Spleen (tissue), 11 donors: ENCODE data around the gene AAR2. TPM values are rescaled to one million over a fixed set of nuclear protein-coding genes. Genes with fewer than 3 reads are reported as not detected.

Experiments used
- DNase-seq: peaks from one replicate; pipeline ENCODE4 v3.0.0-alpha.2; 2020
- H3K27ac ChIP-seq, 8 donors: fragments of 200-600 bp; sonication (generic) in 7 of 8; 1 replicate in 4 of 8; 2 replicates in 4 of 8; pipeline versions ENCODE4 v1.5.0 to v1.8.0; 2016 to 2021; ENCODE audit warnings: inconsistent platforms in 4 of 8, mild to moderate bottlenecking in 4 of 8, moderate library complexity in 1 of 8
- H3K27me3 ChIP-seq, 7 donors: fragments of 200-600 bp; sonication (generic) in 6 of 7; replicated peaks in 1 of 7; 1 replicate in 4 of 7; 2 replicates in 3 of 7; pipeline versions ENCODE4 v1.5.0 to v1.8.0; 2016 to 2021; ENCODE audit warnings: inconsistent platforms in 3 of 7, mild to moderate bottlenecking in 1 of 7
- H3K36me3 ChIP-seq, 6 donors: fragments of 200-600 bp; sonication (generic) in 5 of 6; 1 replicate in 4 of 6; 2 replicates in 2 of 6; pipeline versions ENCODE4 v1.5.0 to v1.8.0; 2016 to 2021; ENCODE audit warnings: inconsistent platforms in 2 of 6
- H3K4me1 ChIP-seq, 6 donors: fragments of 200-600 bp; sonication (generic) in 5 of 6; 1 replicate in 3 of 6; 2 replicates in 3 of 6; pipeline versions ENCODE4 v1.5.0 to v1.8.0; 2016 to 2021; ENCODE audit warnings: inconsistent platforms in 3 of 6
- H3K4me3 ChIP-seq, 8 donors: fragments of 200-600 bp; sonication (generic) in 7 of 8; 1 replicate in 4 of 8; 2 replicates in 4 of 8; pipeline versions ENCODE4 v1.5.0 to v1.8.0; 2016 to 2021; ENCODE audit warnings: inconsistent platforms in 4 of 8, mild to moderate bottlenecking in 4 of 8, moderate library complexity in 2 of 8
- H3K9me3 ChIP-seq, 8 donors: fragments of 200-600 bp; sonication (generic) in 7 of 8; 1 replicate in 4 of 8; 2 replicates in 4 of 8; pipeline versions ENCODE4 v1.5.0 to v1.8.0; 2016 to 2021; ENCODE audit warnings: inconsistent platforms in 4 of 8
- POLR2A ChIP-seq, 3 donors: fragments of 450-650 bp; IDR thresholded peaks; one replicate each; pipeline ENCODE4 v1.5.1; 2017; ENCODE audit warnings: antibody characterized with exemption in 3 of 3, mild to moderate bottlenecking in 1 of 3
- POLR2AphosphoS5 ChIP-seq, 3 donors: sonication (generic); formaldehyde crosslinking; IDR thresholded peaks; one replicate each; pipeline ENCODE4 v1.5.1; 2017; ENCODE audit warnings: antibody characterized with exemption in 3 of 3
- WGBS, 5 donors: extraction: QIAGEN DNeasy Blood & Tissue Kit in 3 of 5; methylation state at CpG; one replicate each; pipeline versions ENCODE4 v1.1.5 to v1.1.7; 2013 to 2018; 5-methylcytosine and 5-hydroxymethylcytosine counted together
- intact Hi-C: fragments of 100-400 bp; cut with DNase I; formaldehyde crosslinking; loops from one replicate; pipeline ENCODE4 v1.15.0; 2023; ENCODE audit warnings: low total_unique reads
- polyA plus RNA-seq, 3 donors: library from polyadenylated mRNA; stranded (reverse); fragments of 200-250 nt; gene quantifications; one replicate each; pipeline ENCODE4 v1.2.1, GENCODE V29; 2013
- total RNA-seq, 7 donors: library from RNA; depleted of rRNA in 3 of 7; stranded (reverse); fragments of >200 nt in 3 of 7; fragmentation: NEBNext Ultra II Directional in 4 of 7; extraction: Animal tissue kit (Norgen Biotek cat#: 25700) in 4 of 7; gene quantifications; one replicate each; pipeline versions ENCODE4 v1.1.0 to v1.2.1, GENCODE V29; 2016 to 2021
- TF ChIP-seq, protein P1 (sequence below), 11 experiments: fragments of 200-600 bp in 7 of 11; fragments of 450-650 bp in 4 of 11; sonication (generic) in 4 of 11; IDR thresholded peaks in 8 of 11; conservative IDR thresholded peaks in 3 of 11; 1 replicate in 7 of 11; 2 replicates in 4 of 11; pipeline versions ENCODE4 v1.4.0 to v1.8.0; 2016 to 2021; ENCODE audit warnings: antibody characterized with exemption in 11 of 11, inconsistent platforms in 4 of 11, mild to moderate bottlenecking in 1 of 11
- donor health status: healthy with polysubstance abuse.
- donor health status: DM: no; HTN: no; CAD: no; lungs with moderate emphysema.
- donor health status: DM: no; HTN: no; CAD: no.
- donor health status: Bipolar disorder and iron deficiency.
- donor health status: healthy.
- donor health status: DM: no; HTN: no; CAD: no.
- donor health status: DM: yes; HTN: yes; CAD: no.

The AAR2 gene
- total and polyA plus RNA-seq, 10 donors: 13.3 to 30.0 (median 20.7) TPM

DNA sequence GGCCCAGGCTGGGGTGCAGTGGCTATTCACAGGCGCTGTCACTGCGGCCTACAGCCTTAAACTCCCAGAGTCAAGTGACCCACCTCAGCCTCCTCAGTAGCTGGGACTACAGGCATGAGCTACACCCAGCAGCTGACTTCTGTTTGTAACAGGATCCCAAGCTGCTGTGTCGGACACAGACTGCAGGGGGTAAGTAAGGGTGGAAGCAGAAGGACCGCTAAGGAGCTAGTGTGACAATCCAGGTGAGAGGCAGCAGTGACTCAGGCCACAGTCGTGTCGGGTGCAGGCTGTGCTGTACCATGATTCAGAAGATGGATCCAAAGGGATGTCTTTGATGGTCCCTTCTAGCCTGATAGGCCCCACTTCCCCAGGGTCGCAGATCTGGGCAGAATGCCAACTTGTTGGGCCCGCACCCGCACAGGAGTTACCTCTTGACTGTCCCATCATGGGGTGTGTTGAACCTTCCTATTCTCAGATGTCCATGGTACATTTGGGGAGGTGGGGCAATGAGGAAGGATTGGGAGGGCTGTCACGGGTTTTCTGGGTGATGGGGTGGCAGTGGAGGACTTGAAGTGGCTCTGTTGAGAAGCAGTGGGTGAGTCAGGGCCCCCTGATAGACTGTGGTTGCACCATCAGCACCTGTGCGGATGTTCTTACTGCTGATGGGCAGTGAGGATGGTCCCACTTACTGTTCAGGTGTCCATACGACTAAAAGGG is 25.3 kb downstream of the AAR2 start:
- no peaks in the 10 kb centered on the region for H3K27me3 ChIP-seq
- H3K4me3 ChIP-seq: no peak overlapping the region
- 82 to 89% (median 87%) methylated on average over 12 of the region's 12 CpGs for WGBS, 5 donors
- no peak for TF ChIP-seq POLR2A (IDR thresholded peaks at IDR 0.05)
- no peak for TF ChIP-seq POLR2AphosphoS5 (IDR thresholded peaks at IDR 0.05)
- TF ChIP-seq, protein P1, sequence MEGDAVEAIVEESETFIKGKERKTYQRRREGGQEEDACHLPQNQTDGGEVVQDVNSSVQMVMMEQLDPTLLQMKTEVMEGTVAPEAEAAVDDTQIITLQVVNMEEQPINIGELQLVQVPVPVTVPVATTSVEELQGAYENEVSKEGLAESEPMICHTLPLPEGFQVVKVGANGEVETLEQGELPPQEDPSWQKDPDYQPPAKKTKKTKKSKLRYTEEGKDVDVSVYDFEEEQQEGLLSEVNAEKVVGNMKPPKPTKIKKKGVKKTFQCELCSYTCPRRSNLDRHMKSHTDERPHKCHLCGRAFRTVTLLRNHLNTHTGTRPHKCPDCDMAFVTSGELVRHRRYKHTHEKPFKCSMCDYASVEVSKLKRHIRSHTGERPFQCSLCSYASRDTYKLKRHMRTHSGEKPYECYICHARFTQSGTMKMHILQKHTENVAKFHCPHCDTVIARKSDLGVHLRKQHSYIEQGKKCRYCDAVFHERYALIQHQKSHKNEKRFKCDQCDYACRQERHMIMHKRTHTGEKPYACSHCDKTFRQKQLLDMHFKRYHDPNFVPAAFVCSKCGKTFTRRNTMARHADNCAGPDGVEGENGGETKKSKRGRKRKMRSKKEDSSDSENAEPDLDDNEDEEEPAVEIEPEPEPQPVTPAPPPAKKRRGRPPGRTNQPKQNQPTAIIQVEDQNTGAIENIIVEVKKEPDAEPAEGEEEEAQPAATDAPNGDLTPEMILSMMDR (IDR thresholded peaks at IDR 0.05 in 8 of 11, conservative IDR thresholded peaks at IDR 0.05 in 3 of 11): no peak
- H3K4me1 ChIP-seq: no peaks in the 10 kb centered on the region
- intact Hi-C loops: no loop called here
- no peak overlapping the region for H3K27ac ChIP-seq
- no peaks in the 10 kb centered on the region for H3K9me3 ChIP-seq
- no peak for DNase-seq
- peaks cover 0 to 17% (median 9%) of the 10 kb centered on the region in 6 donors for H3K36me3 ChIP-seq

DNA sequence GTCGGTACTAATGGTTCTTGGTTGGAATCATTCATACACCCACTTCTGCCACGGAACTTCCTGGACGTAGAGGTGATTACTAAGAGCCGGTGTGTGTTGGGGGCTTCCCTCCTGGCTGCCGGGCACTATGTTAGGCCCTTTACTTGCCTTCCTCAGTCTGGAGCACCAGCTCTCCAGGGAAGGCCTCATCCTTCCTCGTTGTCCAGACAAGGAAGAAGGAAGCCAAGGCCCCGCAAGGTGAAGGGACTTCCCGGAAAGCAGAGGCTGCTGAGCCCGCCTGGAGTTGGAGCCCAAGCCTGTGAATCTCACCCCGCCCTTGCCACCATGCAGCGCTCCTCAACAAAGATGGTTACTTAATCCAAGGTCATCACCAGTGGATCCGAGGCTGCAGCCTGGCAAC is 26.2 kb downstream of the AAR2 start:
- Histone ChIP-seq H3K4me3 (no peak overlapping the region), H3K27ac (no peak overlapping the region), H3K36me3 (peaks cover 0 to 8% (median under 1%) of the 10 kb centered on the region in 6 donors), H3K27me3 (no peaks in the 10 kb centered on the region), H3K4me1 (no peaks in the 10 kb centered on the region), H3K9me3 (no peaks in the 10 kb centered on the region)
- TF ChIP-seq POLR2AphosphoS5 (IDR thresholded peaks at IDR 0.05) (no peak), POLR2A (IDR thresholded peaks at IDR 0.05) (no peak)
- TF ChIP-seq, protein P1 (IDR thresholded peaks at IDR 0.05 in 8 of 11, conservative IDR thresholded peaks at IDR 0.05 in 3 of 11): no peak
- intact Hi-C loops: no loop called here
- 76 to 83% (median 82%) methylated on average over 10 to 12 of the region's 12 CpGs for WGBS, 5 donors
- no peak for DNase-seq

DNA sequence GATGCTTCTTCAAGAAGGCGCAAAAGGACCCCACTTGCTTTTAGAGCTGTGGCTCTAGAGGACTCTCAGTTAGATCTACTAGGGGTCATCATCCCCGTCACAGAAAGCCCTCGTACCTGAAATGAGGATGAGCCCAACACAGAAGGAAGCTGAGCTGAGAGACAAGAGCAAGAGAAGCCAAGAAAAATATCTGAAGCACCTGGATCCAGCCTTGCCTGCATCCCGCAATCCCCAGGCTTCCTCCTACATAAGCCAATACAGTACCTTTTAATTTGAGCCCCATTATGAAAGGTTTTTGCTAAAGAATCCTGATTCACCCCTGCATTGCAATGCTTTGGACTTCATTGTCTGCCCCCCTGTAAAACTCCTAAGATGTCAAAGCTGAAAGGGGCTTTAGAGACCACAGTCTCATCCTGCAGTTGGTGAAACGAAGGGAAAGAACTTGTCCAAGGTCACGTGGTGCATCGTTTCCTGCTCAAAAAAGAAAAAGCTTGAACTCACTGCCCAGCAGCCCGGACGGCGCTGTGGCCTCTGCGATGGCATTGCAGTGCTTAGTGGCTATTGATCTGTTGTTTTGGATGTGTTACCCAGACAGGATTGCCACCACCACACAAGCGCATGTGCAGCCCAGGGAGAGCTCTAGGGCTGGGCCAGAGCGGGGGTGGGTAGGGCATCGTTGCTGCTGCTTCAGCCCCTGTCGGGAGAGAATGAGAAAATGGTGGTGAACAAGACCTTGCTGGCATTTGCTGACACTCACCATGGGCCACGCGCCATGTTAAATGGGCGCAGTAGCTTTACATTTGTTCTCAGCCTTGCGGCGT is 28.4 kb downstream of the AAR2 start:
- Histone ChIP-seq H3K27me3 (no peaks in the 10 kb centered on the region), H3K27ac (no peak overlapping the region), H3K4me3 (no peak overlapping the region), H3K9me3 (no peaks in the 10 kb centered on the region), H3K36me3 (no peaks in the 10 kb centered on the region), H3K4me1 (no peaks in the 10 kb centered on the region)
- no peak for DNase-seq
- WGBS, 5 donors: 82 to 94% (median 87%) methylated on average over 20 of the region's 20 CpGs
- TF ChIP-seq, protein P1 (IDR thresholded peaks at IDR 0.05 in 8 of 11, conservative IDR thresholded peaks at IDR 0.05 in 3 of 11): no peak
- no peak for TF ChIP-seq POLR2A (IDR thresholded peaks at IDR 0.05)
- no peak for TF ChIP-seq POLR2AphosphoS5 (IDR thresholded peaks at IDR 0.05)
- intact Hi-C loops: no loop called here

DNA sequence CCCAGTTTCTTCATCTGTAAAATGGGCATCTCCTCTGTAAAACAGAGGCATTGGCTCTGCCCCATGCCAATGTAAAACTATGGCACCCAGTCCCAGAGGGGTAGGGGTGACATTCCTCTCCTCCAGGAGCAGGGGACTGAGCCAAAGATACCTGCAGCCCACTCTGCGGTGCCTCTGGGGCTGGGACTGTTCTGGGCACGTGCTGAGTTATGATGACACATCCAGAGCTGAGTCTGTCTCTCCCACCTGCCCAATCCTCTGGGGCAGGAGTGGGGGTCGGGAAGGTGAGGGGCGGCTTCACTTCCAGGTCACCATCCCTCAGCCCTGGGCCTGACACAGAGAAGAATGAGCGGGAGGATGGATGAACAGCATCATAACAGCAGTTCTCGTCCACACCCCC is 29.9 kb downstream of the AAR2 start:
- Histone ChIP-seq H3K4me3 (no peak overlapping the region), H3K9me3 (no peaks in the 10 kb centered on the region), H3K36me3 (no peaks in the 10 kb centered on the region), H3K27me3 (no peaks in the 10 kb centered on the region), H3K4me1 (peaks cover 0 to 6% (median 0%) of the 10 kb centered on the region in 6 donors), H3K27ac (no peak overlapping the region)
- 80 to 95% (median 89%) methylated on average over 5 to 6 of the region's 6 CpGs for WGBS, 5 donors
- intact Hi-C loops: no loop called here
- DNase-seq: no peak
- TF ChIP-seq POLR2A (IDR thresholded peaks at IDR 0.05) (no peak), POLR2AphosphoS5 (IDR thresholded peaks at IDR 0.05) (no peak)
- TF ChIP-seq, protein P1 (IDR thresholded peaks at IDR 0.05 in 8 of 11, conservative IDR thresholded peaks at IDR 0.05 in 3 of 11): no peak
